ENCODE data around the gene ELOB. TPM values are rescaled to one million over a fixed set of nuclear protein-coding genes. Genes with fewer than 3 reads are reported as not detected.

ELOB gene
- total RNA-seq, 1 experiment from 2014 or later: 175 TPM

DNA sequence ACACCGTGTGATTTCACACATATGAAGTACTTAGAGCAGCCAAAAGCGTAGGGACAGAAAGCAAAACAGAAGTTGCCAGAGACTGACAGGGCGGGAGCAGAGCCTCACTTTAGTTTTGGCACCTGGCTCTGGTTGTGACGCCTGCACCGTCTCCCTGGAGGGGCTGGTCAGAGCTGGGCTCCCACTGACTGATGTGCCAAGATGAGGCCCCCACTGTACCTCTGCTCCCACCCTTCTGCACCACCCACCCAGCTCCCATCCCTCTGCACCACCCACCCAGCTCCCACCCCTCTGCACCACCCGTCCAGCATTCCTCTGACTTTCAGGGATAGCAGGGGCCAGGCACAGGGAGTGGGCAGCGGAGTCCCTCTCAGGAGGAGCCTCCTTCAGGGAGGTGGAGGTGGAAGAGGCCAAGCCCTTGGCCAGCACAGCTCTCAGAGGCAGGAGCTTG is 36.7 kb upstream of the ELOB start:
- CTCF ChIA-PET: no interaction called here
- POLR2A ChIA-PET: no interaction called here

DNA sequence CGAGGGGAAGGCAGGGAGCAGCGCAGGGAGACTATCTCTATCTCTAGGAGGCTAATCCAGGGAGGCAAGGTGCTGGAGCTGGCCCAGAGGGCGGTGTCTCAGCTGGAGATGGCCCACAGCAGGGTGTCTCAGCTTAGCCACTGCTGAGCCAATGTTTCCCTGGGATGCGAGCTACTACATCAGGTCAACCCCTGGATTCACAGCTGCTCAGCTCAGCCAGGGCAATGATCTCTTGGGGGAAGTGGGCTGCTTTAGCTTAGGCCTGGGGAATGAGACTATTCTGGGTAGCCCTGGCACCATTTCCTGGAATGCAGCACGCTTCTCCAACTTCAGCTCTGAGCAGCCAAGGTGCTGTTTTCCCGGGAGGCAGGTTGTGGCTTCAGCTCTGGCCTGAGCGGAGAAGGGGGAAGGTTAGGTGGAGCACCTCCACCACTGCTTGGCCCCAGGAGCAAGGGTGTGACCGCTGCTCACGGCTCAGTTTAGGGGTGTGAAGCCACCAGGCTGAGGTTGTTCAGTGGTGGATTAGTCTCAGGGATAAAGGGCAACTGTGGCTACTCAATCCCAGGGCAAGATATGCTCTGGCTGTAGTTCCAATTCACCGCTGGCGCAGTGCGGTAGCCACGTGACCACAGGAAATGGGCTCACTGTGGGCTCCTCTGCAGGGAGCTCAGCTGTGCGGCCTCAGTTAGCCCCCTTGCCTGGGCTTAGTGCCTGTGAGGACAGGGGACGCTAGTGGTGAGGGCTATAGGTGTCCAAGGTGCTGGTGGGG is 34.8 kb upstream of the ELOB start:
- Mint-ChIP-seq H3K36me3 (ENCODE audit: insufficient read depth, unreplicated experiment) (peaks cover 5% of the 10 kb centered on the region), H3K9me3 (ENCODE audit: unreplicated experiment) (peaks cover 27% of the 10 kb centered on the region), H3K27me3 (ENCODE audit: insufficient read depth, unreplicated experiment) (no peaks in the 10 kb centered on the region), H3K4me1 (ENCODE audit: low read depth, unreplicated experiment) (peaks cover 6% of the 10 kb centered on the region), H3K4me3 (ENCODE audit: unreplicated experiment) (no peak overlapping the region), H3K27ac (ENCODE audit: unreplicated experiment) (no peak overlapping the region)
- Histone ChIP-seq H3K4me1 (peaks cover 10% of the 10 kb centered on the region), H3K9me3 (no peaks in the 10 kb centered on the region), H3K27me3 (replicated peaks; ENCODE audit: control insufficient read depth, insufficient read depth, low read length) (no peaks in the 10 kb centered on the region), H3K36me3 (ENCODE audit: control insufficient read depth, insufficient read depth, low read length) (no peaks in the 10 kb centered on the region), H3K4me3 (ENCODE audit: low read depth, low read length) (no peak overlapping the region)
- no TSS peak for BruUV-seq (replicated peaks)
- TF ChIP-seq, protein P1, sequence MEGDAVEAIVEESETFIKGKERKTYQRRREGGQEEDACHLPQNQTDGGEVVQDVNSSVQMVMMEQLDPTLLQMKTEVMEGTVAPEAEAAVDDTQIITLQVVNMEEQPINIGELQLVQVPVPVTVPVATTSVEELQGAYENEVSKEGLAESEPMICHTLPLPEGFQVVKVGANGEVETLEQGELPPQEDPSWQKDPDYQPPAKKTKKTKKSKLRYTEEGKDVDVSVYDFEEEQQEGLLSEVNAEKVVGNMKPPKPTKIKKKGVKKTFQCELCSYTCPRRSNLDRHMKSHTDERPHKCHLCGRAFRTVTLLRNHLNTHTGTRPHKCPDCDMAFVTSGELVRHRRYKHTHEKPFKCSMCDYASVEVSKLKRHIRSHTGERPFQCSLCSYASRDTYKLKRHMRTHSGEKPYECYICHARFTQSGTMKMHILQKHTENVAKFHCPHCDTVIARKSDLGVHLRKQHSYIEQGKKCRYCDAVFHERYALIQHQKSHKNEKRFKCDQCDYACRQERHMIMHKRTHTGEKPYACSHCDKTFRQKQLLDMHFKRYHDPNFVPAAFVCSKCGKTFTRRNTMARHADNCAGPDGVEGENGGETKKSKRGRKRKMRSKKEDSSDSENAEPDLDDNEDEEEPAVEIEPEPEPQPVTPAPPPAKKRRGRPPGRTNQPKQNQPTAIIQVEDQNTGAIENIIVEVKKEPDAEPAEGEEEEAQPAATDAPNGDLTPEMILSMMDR (IDR thresholded peaks at IDR 0.05; ENCODE audit: insufficient read depth in 1 of 2, low read depth in 1 of 2, low read length in 1 of 2, severe bottlenecking in 1 of 2, unreplicated experiment in 1 of 2): no peak
- intact Hi-C loops (cut with micrococcal nuclease; ENCODE audit: unreplicated experiment): no loop called here
- CTCF ChIA-PET: interaction anchor here (0.5 to 1.2 kb wide), 2 partner anchors 14 to 70 kb away, joined by 3 to 6 read pairs; partner anchors contain the start of gene PRSS41
- DNase-seq: no peak
- POLR2A ChIA-PET: no interaction called here

More for the DNA sequence above, 36.7 kb upstream of the ELOB start:
- H3K27me3 Mint-ChIP-seq (ENCODE audit: insufficient read depth, unreplicated experiment): no peaks in the 10 kb centered on the region
- BruUV-seq (replicated peaks): no TSS peak
- TF ChIP-seq, protein P1 (IDR thresholded peaks at IDR 0.05; ENCODE audit: insufficient read depth in 1 of 2, low read depth in 1 of 2, low read length in 1 of 2, severe bottlenecking in 1 of 2, unreplicated experiment in 1 of 2): no peak
- no peak overlapping the region for H3K27ac Mint-ChIP-seq (ENCODE audit: unreplicated experiment)
- no peak overlapping the region for H3K4me3 ChIP-seq (ENCODE audit: low read depth, low read length)
- peaks cover 10% of the 10 kb centered on the region for H3K4me1 ChIP-seq
- H3K36me3 ChIP-seq (ENCODE audit: control insufficient read depth, insufficient read depth, low read length): no peaks in the 10 kb centered on the region
- H3K36me3 Mint-ChIP-seq (ENCODE audit: insufficient read depth, unreplicated experiment): peaks cover 3% of the 10 kb centered on the region
- no peak overlapping the region for H3K4me3 Mint-ChIP-seq (ENCODE audit: unreplicated experiment)
- H3K9me3 Mint-ChIP-seq (ENCODE audit: unreplicated experiment): peaks cover 9% of the 10 kb centered on the region
- peaks cover 4% of the 10 kb centered on the region for H3K4me1 Mint-ChIP-seq (ENCODE audit: low read depth, unreplicated experiment)
- H3K9me3 ChIP-seq: no peaks in the 10 kb centered on the region
- no peaks in the 10 kb centered on the region for H3K27me3 ChIP-seq (replicated peaks; ENCODE audit: control insufficient read depth, insufficient read depth, low read length)
- no peak for DNase-seq
- intact Hi-C loops (cut with micrococcal nuclease; ENCODE audit: unreplicated experiment): no loop called here

DNA sequence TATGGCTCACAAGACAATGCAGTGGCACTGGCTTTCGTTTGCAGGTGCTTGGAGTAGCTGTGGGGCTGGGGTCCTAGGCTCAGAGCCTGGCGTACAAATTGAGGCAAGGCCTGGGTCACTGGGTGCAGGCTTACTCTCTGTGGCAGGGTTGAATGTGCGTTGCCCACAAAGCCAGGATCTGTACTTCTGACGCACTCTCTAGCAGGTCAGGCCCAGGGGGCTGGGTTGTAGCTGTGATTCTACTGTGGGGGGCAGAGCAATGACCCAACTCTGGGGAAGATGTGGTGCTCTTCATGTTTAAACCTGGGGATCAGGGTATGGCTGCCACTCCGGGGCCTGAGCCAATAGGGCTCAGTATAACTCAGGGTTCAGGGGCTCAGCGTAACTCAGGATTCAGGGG is 33.6 kb upstream of the ELOB start:
- DNase-seq: no peak
- H3K4me3 ChIP-seq (ENCODE audit: low read depth, low read length): no peak overlapping the region
- intact Hi-C loops (cut with micrococcal nuclease; ENCODE audit: unreplicated experiment): no loop called here
- Mint-ChIP-seq H3K27me3 (ENCODE audit: insufficient read depth, unreplicated experiment) (no peaks in the 10 kb centered on the region), H3K27ac (ENCODE audit: unreplicated experiment) (no peak overlapping the region), H3K9me3 (ENCODE audit: unreplicated experiment) (peaks cover 28% of the 10 kb centered on the region), H3K36me3 (ENCODE audit: insufficient read depth, unreplicated experiment) (peaks cover 5% of the 10 kb centered on the region), H3K4me1 (ENCODE audit: low read depth, unreplicated experiment) (peaks cover 6% of the 10 kb centered on the region), H3K4me3 (ENCODE audit: unreplicated experiment) (no peak overlapping the region)
- no peaks in the 10 kb centered on the region for H3K9me3 ChIP-seq
- ChIA-PET CTCF (interaction anchor here (0.6 kb wide), 1 partner anchor 135 kb away, joined by 3 read pairs; no protein-coding TSS in a partner anchor), POLR2A (no interaction called here)
- BruUV-seq (replicated peaks): no TSS peak
- peaks cover 7% of the 10 kb centered on the region for H3K4me1 ChIP-seq
- TF ChIP-seq, protein P1 (IDR thresholded peaks at IDR 0.05; ENCODE audit: insufficient read depth in 1 of 2, low read depth in 1 of 2, low read length in 1 of 2, severe bottlenecking in 1 of 2, unreplicated experiment in 1 of 2): no peak
- H3K27me3 ChIP-seq (replicated peaks; ENCODE audit: control insufficient read depth, insufficient read depth, low read length): no peaks in the 10 kb centered on the region
- no peaks in the 10 kb centered on the region for H3K36me3 ChIP-seq (ENCODE audit: control insufficient read depth, insufficient read depth, low read length)
